GM23338 (cell line): ENCODE measurements around the gene MYO1A. TPM values are rescaled to one million over a fixed set of nuclear protein-coding genes. Genes with fewer than 3 reads are reported as not detected.

Experiments
- ATAC-seq: fragments of 200-7000 bp; cut with Tn5 transposase; 3 replicates; pipeline ENCODE4 v1.9.1; 2020
- DNase-seq: peaks from one replicate; pipeline ENCODE4 v3.0.0-alpha.2; 2015; ENCODE audit warnings: low spot score
- H2AFZ ChIP-seq: fragments of 200-600 bp; sonication (generic); 2 replicates; pipeline ENCODE4 v1.8.0; 2016; ENCODE audit warnings: antibody characterized with exemption, mild to moderate bottlenecking, moderate library complexity
- H3F3A ChIP-seq: fragments of 200-600 bp; sonication (generic); replicated peaks from 2 replicates; pipeline ENCODE4 v1.8.0; 2017; ENCODE audit warnings: antibody characterized with exemption, mixed run types, low read depth
- H3K27ac ChIP-seq: fragments of 200-600 bp; sonication (generic); 2 replicates; pipeline ENCODE4 v1.6.1; 2016; ENCODE audit warnings: low read depth
- H3K27me3 ChIP-seq: fragments of 200-600 bp; sonication (generic); 2 replicates; pipeline ENCODE4 v1.8.0; 2016; ENCODE audit warnings: mild to moderate bottlenecking, mixed run types, moderate library complexity; ENCODE audit not compliant: insufficient read depth
- H3K36me3 ChIP-seq: fragments of 200-600 bp; sonication (generic); 2 replicates; pipeline ENCODE4 v1.8.0; 2016; ENCODE audit warnings: mild to moderate bottlenecking; ENCODE audit not compliant: insufficient read depth
- H3K4me1 ChIP-seq: fragments of 200-600 bp; sonication (generic); 2 replicates; pipeline ENCODE4 v1.8.0; 2016; ENCODE audit warnings: mild to moderate bottlenecking, moderate library complexity; ENCODE audit not compliant: insufficient read depth
- H3K4me2 ChIP-seq: fragments of 200-600 bp; sonication (generic); 2 replicates; pipeline ENCODE4 v1.7.1; 2017; ENCODE audit warnings: mixed run types
- H3K4me3 ChIP-seq: fragments of 200-600 bp; sonication (generic); 2 replicates; pipeline ENCODE4 v1.6.1; 2016; ENCODE audit warnings: mixed run types
- H3K79me2 ChIP-seq: fragments of 200-600 bp; sonication (generic); replicated peaks from 2 replicates; pipeline ENCODE4 v1.8.0; 2017; ENCODE audit warnings: mild to moderate bottlenecking; ENCODE audit not compliant: insufficient read depth
- H3K9me2 ChIP-seq: fragments of 200-600 bp; sonication (generic); 2 replicates; pipeline ENCODE4 v1.8.0; 2017; ENCODE audit not compliant: insufficient read depth
- H4K20me1 ChIP-seq: fragments of 200-600 bp; sonication (generic); replicated peaks from 2 replicates; pipeline ENCODE4 v1.8.0; 2017; ENCODE audit warnings: mild to moderate bottlenecking; ENCODE audit not compliant: insufficient read depth
- H3K27ac Mint-ChIP-seq: 2 replicates; pipeline ENCODE4 v1.8.0; 2020; ENCODE audit warnings: inconsistent platforms, mild to moderate bottlenecking, moderate library complexity, mixed read lengths
- H3K27me3 Mint-ChIP-seq: 3 replicates; pipeline ENCODE4 v1.8.0; 2022; ENCODE audit warnings: low read depth, mild to moderate bottlenecking, moderate library complexity, mixed read lengths, inconsistent platforms; ENCODE audit not compliant: insufficient read depth, poor library complexity
- H3K36me3 Mint-ChIP-seq: 3 replicates; pipeline ENCODE4 v1.8.0; 2021; ENCODE audit warnings: low read depth, mild to moderate bottlenecking, inconsistent platforms, moderate library complexity, mixed read lengths
- H3K4me1 Mint-ChIP-seq: 3 replicates; pipeline ENCODE4 v1.8.0; 2020; ENCODE audit warnings: mild to moderate bottlenecking, inconsistent platforms, mixed read lengths
- H3K4me3 Mint-ChIP-seq: 3 replicates; pipeline ENCODE4 v1.8.0; 2021; ENCODE audit warnings: moderate library complexity, mild to moderate bottlenecking, inconsistent platforms, mixed read lengths
- H3K9me3 Mint-ChIP-seq: 3 replicates; pipeline ENCODE4 v1.8.0; 2020; ENCODE audit warnings: moderate library complexity, mild to moderate bottlenecking, inconsistent platforms, mixed read lengths
- CTCF ChIP-seq, 2 experiments: fragments of 200-600 bp in 1 of 2; sonication (generic) in 1 of 2; conservative IDR thresholded peaks; 2 replicates each; pipeline versions ENCODE4 v1.5.1 to v1.6.1; 2016 to 2017; ENCODE audit warnings: antibody characterized with exemption in 2 of 2, low read depth in 2 of 2, mild to moderate bottlenecking in 2 of 2, moderate library complexity in 1 of 2
- ETS1 ChIP-seq: IDR thresholded peaks from 2 replicates; pipeline ENCODE4 v1.6.1; 2016; ENCODE audit warnings: antibody characterized with exemption
- EZH2 ChIP-seq: fragments of 200-600 bp; sonication (generic); IDR thresholded peaks from one replicate; pipeline ENCODE4 v1.8.0; 2017; ENCODE audit warnings: antibody characterized with exemption, mild to moderate bottlenecking, low read depth; ENCODE audit not compliant: unreplicated experiment
- JUNB ChIP-seq: IDR thresholded peaks from one replicate; pipeline ENCODE4 v1.6.1; 2016; ENCODE audit warnings: antibody characterized with exemption; ENCODE audit not compliant: unreplicated experiment
- NANOG ChIP-seq: IDR thresholded peaks from 2 replicates; pipeline ENCODE4 v1.6.1; 2016; ENCODE audit warnings: antibody characterized with exemption, borderline replicate concordance
- POLR2AphosphoS5 ChIP-seq: IDR thresholded peaks from 2 replicates; pipeline ENCODE4 v1.6.1; 2016; ENCODE audit warnings: antibody characterized with exemption, low read depth
- REST ChIP-seq: IDR thresholded peaks from one replicate; pipeline ENCODE4 v1.6.1; 2018; ENCODE audit warnings: antibody characterized with exemption; ENCODE audit not compliant: unreplicated experiment
- STAT1 ChIP-seq: IDR thresholded peaks from one replicate; pipeline ENCODE4 v1.6.1; 2016; ENCODE audit warnings: antibody characterized with exemption; ENCODE audit not compliant: unreplicated experiment
- ZNF114 ChIP-seq: fragments of 250-450 bp; sonication (Bioruptor Pico); IDR thresholded peaks from 2 replicates; pipeline ENCODE4 v1.5.0; 2020; ENCODE audit warnings: mild to moderate bottlenecking, moderate library complexity
- ZNF331 ChIP-seq: fragments of 250-450 bp; sonication (Bioruptor Pico); IDR thresholded peaks from 2 replicates; pipeline ENCODE4 v1.5.0; 2020; ENCODE audit warnings: low read depth, mild to moderate bottlenecking, moderate library complexity
- long read RNA-seq: library from polyadenylated mRNA; unstranded; transcript quantifications from one replicate; pipeline ENCODE4 v2.0.0, GENCODE V29; 2020; ENCODE audit not compliant: unreplicated experiment
- polyA plus RNA-seq: library from polyadenylated mRNA; unstranded; fragments of >200 nt; fragmentation: Nextera tagmentation; extraction: Ambion mirVana; gene quantifications from 2 replicates; pipeline ENCODE4 v1.2.1, GENCODE V29; 2016
- total RNA-seq: library from RNA; depleted of rRNA; stranded (reverse); fragments of >200 nt; shearing (Covaris generic); gene quantifications from 2 replicates; pipeline ENCODE4 v1.2.3, GENCODE V29; 2014; rRNA removed

Gene MYO1A
- total RNA-seq (not detected in 2 replicates), polyA plus RNA-seq (not detected in 2 replicates)
- long read RNA-seq: 0 reads

GRCh38 chr12:57049890-57050289 lies at the start of gene MYO1A:
Gene MYO1A, minus strand, starts transcription at chr12:57050129. Its CDS starts 1,806 bp downstream, at chr12:57048323.
- no peaks in the 10 kb centered on the region; the same call in 1 of the 2 replicates for H3K9me2 ChIP-seq
- TF ChIP-seq STAT1: no peak
- peak; percentile 83 for TF ChIP-seq REST
- no peaks in the 10 kb centered on the region for H4K20me1 ChIP-seq
- H3K36me3 Mint-ChIP-seq: peaks cover 9% of the 10 kb centered on the region; the same call in 2 of the 3 replicates
- no peaks in the 10 kb centered on the region for H3K27me3 ChIP-seq
- peaks cover 2% of the 10 kb centered on the region; the same call in 1 of the 3 replicates for H3K4me1 Mint-ChIP-seq
- H3K27me3 Mint-ChIP-seq: no peaks in the 10 kb centered on the region
- no peak within 1 kb of the TSS for H2AFZ ChIP-seq
- H3K4me3 Mint-ChIP-seq: no peak within 1 kb of the TSS
- no peaks in the 10 kb centered on the region for H3K4me1 ChIP-seq
- peak; percentile 43 for DNase-seq
- H3K4me2 ChIP-seq: no peak within 1 kb of the TSS
- H3F3A ChIP-seq: 0 out of 2 replicates have a peak, but pooled peaks cover 2% of the 10 kb centered on the region
- no peaks in the 10 kb centered on the region for H3K9me3 Mint-ChIP-seq
- H3K4me3 ChIP-seq: no peak within 1 kb of the TSS
- no peak within 1 kb of the TSS for H3K27ac Mint-ChIP-seq
- no peak within 1 kb of the TSS for H3K27ac ChIP-seq
- H3K36me3 ChIP-seq: no peaks in the 10 kb centered on the region
- no peaks in the 10 kb centered on the region for H3K79me2 ChIP-seq
- peak; percentile 67 for ATAC-seq

- Histone ChIP-seq H3F3A (0 out of 2 replicates have a peak, but pooled peaks cover 5% of the 10 kb centered on the region), H3K4me2 (no peak overlapping the region), H2AFZ (no peak overlapping the region), H3K4me1 (peaks cover 16% of the 10 kb centered on the region), H3K79me2 (no peaks in the 10 kb centered on the region), H3K27ac (no peak overlapping the region), H4K20me1 (no peaks in the 10 kb centered on the region), H3K4me3 (no peak overlapping the region), H3K27me3 (no peaks in the 10 kb centered on the region), H3K36me3 (no peaks in the 10 kb centered on the region), H3K9me2 (no peaks in the 10 kb centered on the region)
- no peak for DNase-seq
- Mint-ChIP-seq H3K4me3 (no peak overlapping the region), H3K4me1 (peaks cover 23% of the 10 kb centered on the region), H3K36me3 (peaks cover 39% of the 10 kb centered on the region), H3K27me3 (peaks cover 18% of the 10 kb centered on the region), H3K9me3 (no peaks in the 10 kb centered on the region), H3K27ac (no peak overlapping the region)
- ATAC-seq: no peak
- TF ChIP-seq STAT1: no peak
- TF ChIP-seq ZNF114: no peak
- no peak for TF ChIP-seq EZH2
- TF ChIP-seq JUNB: no peak
- TF ChIP-seq ETS1: no peak
- no peak for TF ChIP-seq NANOG
- TF ChIP-seq REST: no peak
- no peak for TF ChIP-seq POLR2AphosphoS5
- no peak for TF ChIP-seq CTCF (conservative IDR thresholded peaks at IDR 0.05; ENCODE audit: low read depth in 2 of 2)
- no peak for TF ChIP-seq ZNF331
These were observed 49.3 kb upstream of the MYO1A start for GRCh38 chr12:57099047-57099714.
